Measurements from ENCODE around the gene C2orf92. TPM values are rescaled to one million over a fixed set of nuclear protein-coding genes. Genes with fewer than 3 reads are reported as not detected.
"Not testable (repeated sequence)": the region's sequence is repeated elsewhere in the genome, so short reads cannot be mapped to it uniquely, and the experiment has no call there.

The C2orf92 gene
- total RNA-seq, 1 donor from 2014 or later = 11.5 TPM

DNA sequence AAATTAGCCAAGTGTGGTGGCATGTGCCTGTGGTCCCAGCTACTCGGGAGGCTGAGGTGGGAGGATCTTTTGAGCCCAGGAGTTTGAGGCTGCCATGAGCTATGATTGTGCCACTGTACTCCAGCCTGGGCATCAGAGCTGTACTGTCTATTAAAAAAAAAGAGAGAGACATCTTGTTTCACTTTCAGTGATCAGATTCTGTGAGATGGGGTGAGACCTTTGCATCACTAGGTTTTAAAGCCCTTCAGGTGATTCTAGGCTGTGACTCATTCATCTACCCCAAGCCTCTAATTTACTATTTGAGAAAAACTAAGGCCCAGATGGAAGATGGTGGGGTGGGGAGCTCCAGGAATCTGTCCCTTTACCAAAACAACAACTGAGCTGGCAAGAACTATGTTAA lies 7.1 kb downstream of the C2orf92 start:
- DNase-seq (ENCODE audit: extremely low spot score, unreplicated experiment) = no peak
- H3K36me3 Mint-ChIP-seq = peaks cover 3% of the 10 kb centered on the region
- H3K27ac Mint-ChIP-seq = no peak overlapping the region
- TF ChIP-seq, protein P1, sequence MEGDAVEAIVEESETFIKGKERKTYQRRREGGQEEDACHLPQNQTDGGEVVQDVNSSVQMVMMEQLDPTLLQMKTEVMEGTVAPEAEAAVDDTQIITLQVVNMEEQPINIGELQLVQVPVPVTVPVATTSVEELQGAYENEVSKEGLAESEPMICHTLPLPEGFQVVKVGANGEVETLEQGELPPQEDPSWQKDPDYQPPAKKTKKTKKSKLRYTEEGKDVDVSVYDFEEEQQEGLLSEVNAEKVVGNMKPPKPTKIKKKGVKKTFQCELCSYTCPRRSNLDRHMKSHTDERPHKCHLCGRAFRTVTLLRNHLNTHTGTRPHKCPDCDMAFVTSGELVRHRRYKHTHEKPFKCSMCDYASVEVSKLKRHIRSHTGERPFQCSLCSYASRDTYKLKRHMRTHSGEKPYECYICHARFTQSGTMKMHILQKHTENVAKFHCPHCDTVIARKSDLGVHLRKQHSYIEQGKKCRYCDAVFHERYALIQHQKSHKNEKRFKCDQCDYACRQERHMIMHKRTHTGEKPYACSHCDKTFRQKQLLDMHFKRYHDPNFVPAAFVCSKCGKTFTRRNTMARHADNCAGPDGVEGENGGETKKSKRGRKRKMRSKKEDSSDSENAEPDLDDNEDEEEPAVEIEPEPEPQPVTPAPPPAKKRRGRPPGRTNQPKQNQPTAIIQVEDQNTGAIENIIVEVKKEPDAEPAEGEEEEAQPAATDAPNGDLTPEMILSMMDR (conservative IDR thresholded peaks at IDR 0.05) = no peak
- no peaks in the 10 kb centered on the region for H3K27me3 Mint-ChIP-seq
- no peaks in the 10 kb centered on the region for H3K9me3 Mint-ChIP-seq
- no peak overlapping the region for H3K4me3 Mint-ChIP-seq
- peaks cover 14% of the 10 kb centered on the region for H3K4me1 Mint-ChIP-seq (ENCODE audit: unreplicated experiment)

DNA sequence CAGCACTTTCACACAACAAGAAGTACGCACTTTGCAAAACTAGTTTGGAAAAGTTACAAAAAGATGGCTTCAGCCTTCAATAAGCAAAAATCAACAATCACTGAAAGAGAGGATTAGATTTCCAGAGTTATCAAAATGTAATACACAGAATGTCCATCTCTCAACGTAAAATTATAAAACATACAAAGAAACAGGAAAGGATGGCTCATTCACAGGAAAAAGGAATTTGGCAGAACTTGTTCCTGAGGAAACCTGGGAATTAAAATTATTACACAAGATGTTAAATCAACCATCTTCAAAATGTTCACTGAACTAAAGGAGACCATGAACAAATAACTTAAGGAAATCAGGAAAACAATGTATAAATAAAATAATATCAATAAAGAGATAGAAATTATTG lies 8.0 kb downstream of the C2orf92 start:
- peaks cover 3% of the 10 kb centered on the region for H3K36me3 Mint-ChIP-seq
- H3K9me3 Mint-ChIP-seq = no peaks in the 10 kb centered on the region
- H3K4me3 Mint-ChIP-seq = no peak overlapping the region
- H3K27ac Mint-ChIP-seq = no peak overlapping the region
- TF ChIP-seq, protein P1 (conservative IDR thresholded peaks at IDR 0.05) = no peak
- no peak for DNase-seq (ENCODE audit: extremely low spot score, unreplicated experiment)
- H3K27me3 Mint-ChIP-seq = no peaks in the 10 kb centered on the region
- peaks cover 14% of the 10 kb centered on the region for H3K4me1 Mint-ChIP-seq (ENCODE audit: unreplicated experiment)

DNA sequence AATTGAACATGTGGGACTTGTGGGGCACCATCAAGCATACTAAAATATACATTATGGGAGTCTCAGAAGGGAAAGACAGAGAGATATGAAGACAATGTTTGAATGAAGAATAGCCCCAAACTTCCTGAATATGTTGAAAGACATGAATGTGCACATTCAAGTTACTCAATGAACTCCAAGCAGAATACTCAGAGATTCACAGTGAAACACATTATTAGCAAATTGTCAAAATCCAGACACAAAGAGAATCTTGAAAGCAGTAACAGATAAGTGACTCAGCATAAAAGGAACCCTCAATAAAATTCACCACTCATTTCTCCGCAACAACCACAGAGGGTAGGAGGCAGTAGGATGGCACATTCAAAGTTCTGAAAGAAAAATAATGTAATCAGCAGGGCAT lies 8.8 kb downstream of the C2orf92 start:
- H3K27ac Mint-ChIP-seq = peak overlapping the region; percentile 77
- H3K4me3 Mint-ChIP-seq = no peak overlapping the region
- H3K9me3 Mint-ChIP-seq = no peaks in the 10 kb centered on the region
- DNase-seq (ENCODE audit: extremely low spot score, unreplicated experiment) = no peak
- H3K4me1 Mint-ChIP-seq (ENCODE audit: unreplicated experiment) = peaks cover 10% of the 10 kb centered on the region
- no peaks in the 10 kb centered on the region for H3K27me3 Mint-ChIP-seq
- TF ChIP-seq, protein P1 (conservative IDR thresholded peaks at IDR 0.05) = no peak
- peaks cover 3% of the 10 kb centered on the region for H3K36me3 Mint-ChIP-seq

DNA sequence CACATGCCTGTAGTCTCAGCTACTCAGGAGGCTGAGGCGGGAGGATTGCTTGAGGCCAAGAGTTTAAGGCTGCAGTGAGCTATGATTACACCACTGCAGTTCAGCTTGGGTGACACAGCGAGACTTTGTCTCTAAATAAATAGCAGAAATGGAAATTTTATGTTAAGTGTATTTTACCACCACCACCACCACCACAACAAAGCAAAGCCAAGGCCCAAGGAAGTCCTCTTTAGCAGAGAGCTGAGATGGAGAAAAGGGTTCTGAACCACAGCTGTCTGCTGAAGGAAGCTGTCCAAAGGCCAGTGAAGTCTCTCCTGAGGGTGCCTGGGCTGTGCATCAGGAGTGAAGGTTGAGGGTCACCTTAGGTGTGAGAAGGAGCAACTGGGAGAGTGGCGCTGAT lies 17.7 kb downstream of the C2orf92 start:
- DNase-seq (ENCODE audit: extremely low spot score, unreplicated experiment); H3K9me3 Mint-ChIP-seq; H3K27me3 Mint-ChIP-seq; H3K4me1 Mint-ChIP-seq (ENCODE audit: unreplicated experiment); H3K27ac Mint-ChIP-seq; H3K36me3 Mint-ChIP-seq; H3K4me3 Mint-ChIP-seq: not testable (repeated sequence)

DNA sequence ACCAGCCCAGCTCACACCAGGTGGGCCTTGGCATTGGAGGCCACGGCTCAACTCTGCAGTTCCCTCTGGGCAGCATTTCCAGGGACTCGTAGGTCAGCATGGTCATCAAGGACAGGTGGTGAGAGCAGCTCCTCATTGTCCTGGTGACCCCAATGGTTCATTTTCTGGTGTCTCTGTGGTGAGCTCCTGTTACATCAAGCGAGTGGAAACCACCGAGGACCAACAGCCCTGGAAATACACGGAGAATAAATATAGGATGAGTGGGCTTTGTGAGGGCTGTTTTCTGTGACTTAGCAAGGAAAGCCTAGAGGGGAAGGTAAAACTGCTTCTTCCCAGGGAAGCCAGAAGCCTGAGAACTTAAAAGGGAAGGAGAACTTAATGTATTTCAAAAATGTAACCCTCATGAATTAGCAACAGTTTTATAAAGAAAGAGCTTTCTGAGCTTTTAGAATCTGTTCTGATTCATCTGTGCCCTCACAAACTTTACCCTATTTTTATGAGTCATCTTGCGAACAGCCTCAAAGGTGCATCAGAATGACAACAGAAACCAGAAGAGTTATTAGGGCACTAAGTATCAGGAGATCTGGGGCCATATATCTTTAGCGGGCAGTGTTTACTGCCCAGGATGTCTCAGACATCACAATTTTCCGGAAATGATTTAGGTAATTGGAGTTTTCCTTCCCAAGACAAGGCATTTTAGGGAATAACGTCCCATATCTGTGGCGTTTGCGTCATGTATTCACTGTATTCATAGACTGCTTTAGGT lies 18.7 kb downstream of the C2orf92 start:
- DNase-seq (ENCODE audit: extremely low spot score, unreplicated experiment) = no peak
- H3K4me1 Mint-ChIP-seq (ENCODE audit: unreplicated experiment) = no peaks in the 10 kb centered on the region
- TF ChIP-seq, protein P1 (conservative IDR thresholded peaks at IDR 0.05) = no peak
- no peaks in the 10 kb centered on the region for H3K36me3 Mint-ChIP-seq
- H3K4me3 Mint-ChIP-seq = no peak overlapping the region
- H3K27me3 Mint-ChIP-seq = no peaks in the 10 kb centered on the region
- H3K27ac Mint-ChIP-seq = no peak overlapping the region
- no peaks in the 10 kb centered on the region for H3K9me3 Mint-ChIP-seq

DNA sequence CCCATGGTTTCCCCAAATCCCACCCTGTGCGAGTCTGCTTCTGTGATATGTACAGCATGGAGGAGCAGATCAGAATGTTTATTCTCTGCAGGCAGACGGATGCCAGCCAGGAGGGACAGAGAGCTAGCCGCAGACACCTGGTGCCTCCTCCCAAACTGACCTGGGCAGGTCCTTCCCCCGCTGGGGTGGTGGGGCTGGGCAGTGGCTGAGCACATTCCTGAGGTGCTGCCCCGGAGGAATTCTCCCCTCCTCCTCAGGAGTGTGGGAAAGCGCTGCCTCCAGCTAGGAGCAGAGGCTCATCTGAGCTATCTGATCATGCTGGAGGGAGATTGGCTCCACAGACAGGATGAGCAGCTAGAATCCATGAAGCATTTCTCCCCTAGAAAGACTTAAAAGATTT lies 21.7 kb downstream of the C2orf92 start:
- no peak for DNase-seq (ENCODE audit: extremely low spot score, unreplicated experiment)
- TF ChIP-seq, protein P1 (conservative IDR thresholded peaks at IDR 0.05) = no peak
- Mint-ChIP-seq H3K4me3 (no peak overlapping the region), H3K27me3 (no peaks in the 10 kb centered on the region), H3K27ac (no peak overlapping the region), H3K9me3 (no peaks in the 10 kb centered on the region), H3K4me1 (ENCODE audit: unreplicated experiment) (no peaks in the 10 kb centered on the region), H3K36me3 (no peaks in the 10 kb centered on the region)
